NB4 (cell line): Measurements from ENCODE around the gene ST3GAL5.

Experiments used
- CTCF ChIP-seq: IDR thresholded peaks from one replicate; pipeline ENCODE4 v1.5.1; 2012; ENCODE audit warnings: low read depth, low read length
- MYC ChIP-seq: IDR thresholded peaks from 2 replicates; pipeline ENCODE4 v1.6.1; 2011; ENCODE audit warnings: low read depth, low read length
- POLR2A ChIP-seq: IDR thresholded peaks from 2 replicates; pipeline ENCODE4 v1.6.1; 2011; ENCODE audit warnings: mild to moderate bottlenecking; ENCODE audit not compliant: insufficient read length; ENCODE audit errors: extremely low read depth
- TF ChIP-seq, protein P1 (sequence below): IDR thresholded peaks from 2 replicates; pipeline ENCODE4 v1.6.1; 2011; ENCODE audit warnings: low read depth, low read length

DNA sequence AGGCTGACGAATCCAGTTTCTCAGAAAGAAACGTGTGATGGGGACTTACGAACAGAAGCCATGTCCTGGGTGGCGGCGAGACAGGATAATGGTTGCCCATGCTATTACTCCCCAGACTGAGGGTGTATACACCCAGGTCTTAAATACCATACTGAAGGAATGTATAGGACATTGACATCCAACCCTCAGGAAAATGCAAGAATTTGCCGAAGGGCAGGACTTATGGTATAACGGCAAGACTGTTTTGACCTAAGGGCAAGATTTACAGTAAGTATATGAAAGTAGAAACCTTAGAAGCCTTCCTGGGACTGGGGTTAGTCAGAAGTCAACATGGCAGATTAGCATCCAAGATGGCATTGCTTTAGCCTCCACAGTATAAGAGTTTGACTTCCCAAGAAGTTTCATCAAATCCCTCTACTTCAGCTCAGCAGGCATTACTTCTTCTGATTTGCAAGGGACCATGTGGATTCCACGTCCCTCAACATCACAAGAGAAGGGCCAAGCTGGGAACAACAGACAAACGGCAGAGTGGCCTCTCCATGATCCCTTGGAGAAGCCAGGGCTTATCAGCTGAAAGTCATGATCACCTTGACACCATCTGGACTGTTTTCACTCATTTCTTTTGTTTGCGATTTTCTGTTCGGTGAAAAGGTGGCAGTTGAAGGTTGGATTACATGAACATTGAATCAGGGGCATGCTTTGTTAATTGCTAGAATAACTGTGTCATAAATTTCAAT, 21.1 kb downstream of the ST3GAL5 start:
- TF ChIP-seq CTCF: no peak
- TF ChIP-seq POLR2A: no peak
- TF ChIP-seq, protein P1, sequence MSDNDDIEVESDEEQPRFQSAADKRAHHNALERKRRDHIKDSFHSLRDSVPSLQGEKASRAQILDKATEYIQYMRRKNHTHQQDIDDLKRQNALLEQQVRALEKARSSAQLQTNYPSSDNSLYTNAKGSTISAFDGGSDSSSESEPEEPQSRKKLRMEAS: no peak
- no peak for TF ChIP-seq MYC
